Body of pancreas (tissue), 4 donors: Measurements from ENCODE around the gene RTN4IP1. TPM values are rescaled to one million over a fixed set of nuclear protein-coding genes. Genes with fewer than 3 reads are reported as not detected.
A peak's percentile ranks its signal among the peaks of the same experiment; 100 is the strongest.

Source experiments
- ATAC-seq: fragments of 150-250 bp; one replicate; pipeline ENCODE4 v1.9.1; 2016
- DNase-seq, 4 donors: peaks; one replicate each; pipeline ENCODE4 v3.0.0-alpha.2; 2019
- H3K27ac ChIP-seq, 4 donors: fragments of 200-600 bp; sonication (generic); 1 replicate in 3 of 4; 2 replicates in 1 of 4; pipeline versions ENCODE4 v1.5.1 to v1.6.1; 2016 to 2019; ENCODE audit warnings: mild to moderate bottlenecking in 1 of 4, mixed read lengths in 1 of 4, moderate library complexity in 1 of 4
- H3K27me3 ChIP-seq, 2 donors: fragments of 200-600 bp; sonication (generic); one replicate each; pipeline ENCODE4 v1.6.0; 2016; ENCODE audit warnings: mild to moderate bottlenecking in 1 of 2
- H3K36me3 ChIP-seq, 2 donors: fragments of 200-600 bp; sonication (generic); replicated peaks in 1 of 2; 2 replicates each; pipeline ENCODE4 v1.5.1; 2016; ENCODE audit warnings: low read depth in 2 of 2; ENCODE audit not compliant: insufficient read depth in 1 of 2
- H3K4me1 ChIP-seq: fragments of 200-600 bp; sonication (generic); one replicate; pipeline ENCODE4 v1.6.0; 2016
- H3K4me3 ChIP-seq, 2 donors: fragments of 200-600 bp; sonication (generic); 1 replicate in 1 of 2; 2 replicates in 1 of 2; pipeline ENCODE4 v1.5.1; 2016 to 2019
- H3K9me3 ChIP-seq, 3 donors: fragments of 200-600 bp; sonication (generic); 1 replicate in 2 of 3; 2 replicates in 1 of 3; pipeline ENCODE4 v1.5.1; 2016
- POLR2A ChIP-seq, 3 donors: fragments of 450-650 bp; IDR thresholded peaks; one replicate each; pipeline ENCODE4 v1.6.1; 2016; ENCODE audit warnings: antibody characterized with exemption in 3 of 3, mild to moderate bottlenecking in 2 of 3
- WGBS, 2 donors: methylation state at CpG; one replicate each; pipeline ENCODE4 v1.1.5; 2017; 5-methylcytosine and 5-hydroxymethylcytosine counted together
- intact Hi-C: fragments of 100-400 bp; cut with DNase I; formaldehyde crosslinking; loops from one replicate; pipeline ENCODE4 v1.15.1; 2023
- total RNA-seq, 2 donors: library from RNA; depleted of rRNA; stranded (reverse); fragments of >200 nt; gene quantifications; one replicate each; pipeline ENCODE4 v1.1.0, GENCODE V29; 2016
- TF ChIP-seq, protein P1 (sequence below), 7 experiments: fragments of 450-650 bp in 4 of 7; fragments of 200-600 bp in 3 of 7; sonication (generic) in 3 of 7; IDR thresholded peaks; one replicate each; pipeline ENCODE4 v1.5.1; 2016 to 2019; ENCODE audit warnings: antibody characterized with exemption in 7 of 7

Gene RTN4IP1
- total RNA-seq, 2 donors from 2014 or later: 3.6 to 4.0 TPM

DNA sequence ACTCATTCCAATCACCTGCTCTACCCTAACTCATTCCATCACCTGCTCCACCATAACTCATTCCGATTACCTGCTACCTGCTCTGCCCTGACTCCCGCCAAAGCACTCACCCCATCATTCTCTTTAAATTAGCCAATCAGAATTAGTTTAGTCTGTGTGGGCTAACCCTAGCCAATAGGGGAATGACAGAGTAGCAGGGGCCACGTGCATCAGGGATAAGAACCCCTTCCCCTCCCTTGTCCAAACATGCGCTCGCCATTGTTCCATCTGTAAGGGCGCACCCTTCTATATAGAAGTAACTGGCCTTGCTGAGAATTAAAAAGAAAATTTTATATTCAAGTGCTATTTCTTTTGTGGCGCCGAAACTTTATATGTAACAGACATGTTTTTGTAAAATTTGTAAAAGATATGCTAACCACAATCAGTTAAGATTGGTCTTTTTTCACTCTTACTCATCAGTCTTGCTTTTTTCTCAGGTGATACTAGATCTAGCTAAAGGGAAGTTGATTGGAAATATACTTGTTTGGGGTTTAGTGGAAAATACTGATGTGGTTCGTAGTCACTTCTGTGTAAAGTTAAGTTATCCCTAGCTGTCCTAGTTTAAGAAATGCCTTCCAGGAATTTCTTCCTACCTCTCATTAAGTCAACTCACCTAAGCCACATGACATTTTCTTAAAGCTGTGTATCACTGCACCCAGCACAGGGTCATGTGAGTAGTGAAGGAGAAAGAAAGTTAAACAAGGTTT, 16.5 kb downstream of the RTN4IP1 start:
- intact Hi-C loops: no loop called here
- Histone ChIP-seq H3K4me3 (no peak overlapping the region), H3K36me3 (no peaks in the 10 kb centered on the region), H3K9me3 (no peaks in the 10 kb centered on the region), H3K27ac (no peak overlapping the region), H3K4me1 (no peaks in the 10 kb centered on the region), H3K27me3 (no peaks in the 10 kb centered on the region)
- no peak for DNase-seq
- ATAC-seq: no peak
- 95 to 97% methylated on average over 9 of the region's 9 CpGs for WGBS, 2 donors
- TF ChIP-seq POLR2A (IDR thresholded peaks at IDR 0.05): no peak
- TF ChIP-seq, protein P1, sequence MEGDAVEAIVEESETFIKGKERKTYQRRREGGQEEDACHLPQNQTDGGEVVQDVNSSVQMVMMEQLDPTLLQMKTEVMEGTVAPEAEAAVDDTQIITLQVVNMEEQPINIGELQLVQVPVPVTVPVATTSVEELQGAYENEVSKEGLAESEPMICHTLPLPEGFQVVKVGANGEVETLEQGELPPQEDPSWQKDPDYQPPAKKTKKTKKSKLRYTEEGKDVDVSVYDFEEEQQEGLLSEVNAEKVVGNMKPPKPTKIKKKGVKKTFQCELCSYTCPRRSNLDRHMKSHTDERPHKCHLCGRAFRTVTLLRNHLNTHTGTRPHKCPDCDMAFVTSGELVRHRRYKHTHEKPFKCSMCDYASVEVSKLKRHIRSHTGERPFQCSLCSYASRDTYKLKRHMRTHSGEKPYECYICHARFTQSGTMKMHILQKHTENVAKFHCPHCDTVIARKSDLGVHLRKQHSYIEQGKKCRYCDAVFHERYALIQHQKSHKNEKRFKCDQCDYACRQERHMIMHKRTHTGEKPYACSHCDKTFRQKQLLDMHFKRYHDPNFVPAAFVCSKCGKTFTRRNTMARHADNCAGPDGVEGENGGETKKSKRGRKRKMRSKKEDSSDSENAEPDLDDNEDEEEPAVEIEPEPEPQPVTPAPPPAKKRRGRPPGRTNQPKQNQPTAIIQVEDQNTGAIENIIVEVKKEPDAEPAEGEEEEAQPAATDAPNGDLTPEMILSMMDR (IDR thresholded peaks at IDR 0.05): no peak

DNA sequence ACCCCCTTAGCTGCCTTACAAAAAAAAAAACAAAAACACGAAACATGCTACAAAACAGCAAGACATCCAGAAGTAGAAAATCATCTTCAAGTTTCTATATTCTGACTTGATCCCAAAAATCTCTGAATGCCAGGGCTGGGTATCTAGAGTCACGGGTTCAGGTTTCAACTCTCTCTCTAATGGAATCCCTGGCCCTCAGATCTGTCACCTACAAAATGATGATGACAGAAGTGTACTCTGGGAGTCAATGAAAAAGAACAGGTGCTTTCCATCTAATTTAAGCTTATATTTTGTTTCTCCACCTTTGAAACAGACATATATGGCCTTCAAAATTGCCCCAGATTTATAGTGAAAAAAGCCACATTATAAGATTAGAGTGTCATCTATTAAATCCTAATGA, 18.3 kb downstream of the RTN4IP1 start:
- DNase-seq (no peak), ATAC-seq (no peak)
- Histone ChIP-seq H3K27me3 (no peaks in the 10 kb centered on the region), H3K36me3 (no peaks in the 10 kb centered on the region), H3K9me3 (no peaks in the 10 kb centered on the region), H3K4me1 (no peaks in the 10 kb centered on the region), H3K4me3 (no peak overlapping the region), H3K27ac (no peak overlapping the region)
- 83 to 89% methylated on average over 2 of the region's 2 CpGs for WGBS, 2 donors
- TF ChIP-seq, protein P1 (IDR thresholded peaks at IDR 0.05): no peak
- TF ChIP-seq POLR2A (IDR thresholded peaks at IDR 0.05): no peak
- intact Hi-C loops: no loop called here

GRCh38 chr6:106609699-106610098, 19.6 kb downstream of the RTN4IP1 start:
- DNase-seq (peak; percentile 39 to 67 (median 50)), ATAC-seq (peak; percentile 53)
- intact Hi-C loops: loop anchor here (10.0 kb wide), 1 partner anchor 375 kb away; no protein-coding TSS in a partner anchor
- TF ChIP-seq, protein P1 (IDR thresholded peaks at IDR 0.05): peak in 6 of 7 experiments; percentile 12 to 57 (median 44)
- TF ChIP-seq POLR2A (IDR thresholded peaks at IDR 0.05): no peak
- no peaks in the 10 kb centered on the region for H3K27me3 ChIP-seq
- H3K27ac ChIP-seq: no peak overlapping the region
- 68 to 73% methylated on average over 6 of the region's 6 CpGs for WGBS, 2 donors
- no peaks in the 10 kb centered on the region for H3K36me3 ChIP-seq
- no peak overlapping the region for H3K4me3 ChIP-seq
- H3K9me3 ChIP-seq: no peaks in the 10 kb centered on the region
- no peaks in the 10 kb centered on the region for H3K4me1 ChIP-seq

- Histone ChIP-seq H3K9me3 (no peaks in the 10 kb centered on the region), H3K27me3 (no peaks in the 10 kb centered on the region), H3K27ac (no peak overlapping the region), H3K4me1 (no peaks in the 10 kb centered on the region), H3K4me3 (no peak overlapping the region), H3K36me3 (no peaks in the 10 kb centered on the region)
- TF ChIP-seq POLR2A (IDR thresholded peaks at IDR 0.05): no peak
- TF ChIP-seq, protein P1 (IDR thresholded peaks at IDR 0.05): peak; percentile 21 to 90 (median 83)
- 0 to 8% methylated on average over 2 of the region's 2 CpGs for WGBS, 2 donors
- intact Hi-C loops: loop anchor here (10.0 kb wide), 1 partner anchor 377 kb away; no protein-coding TSS in a partner anchor
- peak; percentile 73 for ATAC-seq
- peak; percentile 22 to 64 (median 30) for DNase-seq
Observed at GRCh38 chr6:106608080-106608668, 21.1 kb downstream of the RTN4IP1 start.
